ENCODE data around the gene PSAPL1. TPM values are rescaled to one million over a fixed set of nuclear protein-coding genes. Genes with fewer than 3 reads are reported as not detected.

Gene PSAPL1
- total RNA-seq, 1 experiment from 2014 or later, result 14.3 TPM

DNA sequence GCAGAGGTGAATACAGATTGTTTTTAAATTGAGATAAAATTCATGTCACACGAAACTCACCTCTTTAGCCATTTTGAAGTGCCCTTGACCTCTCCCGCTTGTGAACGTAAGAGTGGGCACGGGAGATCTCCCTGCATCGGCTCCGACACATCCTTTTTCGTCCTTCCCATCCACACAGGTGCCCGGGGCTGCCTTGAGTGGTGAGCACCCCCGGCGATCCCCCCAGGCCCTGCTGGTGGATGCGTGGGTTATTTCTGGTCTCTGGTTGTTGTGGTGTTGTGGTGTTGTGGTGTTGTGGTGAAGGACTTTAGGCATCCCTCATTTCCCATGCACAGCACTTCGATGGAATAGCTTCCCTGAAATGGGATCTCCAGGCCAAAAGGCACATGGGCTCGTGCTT, 46.1 kb downstream of the PSAPL1 start:
- no peak overlapping the region for H3K4me3 Mint-ChIP-seq (ENCODE audit: unreplicated experiment)
- H3K4me1 Mint-ChIP-seq (ENCODE audit: low read depth, unreplicated experiment), result no peaks in the 10 kb centered on the region
- no TSS peak for BruUV-seq (replicated peaks)
- H3K4me3 ChIP-seq (ENCODE audit: low read depth, low read length), result no peak overlapping the region
- no peak for DNase-seq
- no peaks in the 10 kb centered on the region for H3K9me3 ChIP-seq
- no peaks in the 10 kb centered on the region for H3K4me1 ChIP-seq
- peaks cover 11% of the 10 kb centered on the region for H3K36me3 Mint-ChIP-seq (ENCODE audit: insufficient read depth, unreplicated experiment)
- H3K27me3 Mint-ChIP-seq (ENCODE audit: insufficient read depth, unreplicated experiment), result no peaks in the 10 kb centered on the region
- ChIA-PET POLR2A (no interaction called here), CTCF (no interaction called here)
- H3K27ac Mint-ChIP-seq (ENCODE audit: unreplicated experiment), result no peak overlapping the region
- TF ChIP-seq, protein P1, sequence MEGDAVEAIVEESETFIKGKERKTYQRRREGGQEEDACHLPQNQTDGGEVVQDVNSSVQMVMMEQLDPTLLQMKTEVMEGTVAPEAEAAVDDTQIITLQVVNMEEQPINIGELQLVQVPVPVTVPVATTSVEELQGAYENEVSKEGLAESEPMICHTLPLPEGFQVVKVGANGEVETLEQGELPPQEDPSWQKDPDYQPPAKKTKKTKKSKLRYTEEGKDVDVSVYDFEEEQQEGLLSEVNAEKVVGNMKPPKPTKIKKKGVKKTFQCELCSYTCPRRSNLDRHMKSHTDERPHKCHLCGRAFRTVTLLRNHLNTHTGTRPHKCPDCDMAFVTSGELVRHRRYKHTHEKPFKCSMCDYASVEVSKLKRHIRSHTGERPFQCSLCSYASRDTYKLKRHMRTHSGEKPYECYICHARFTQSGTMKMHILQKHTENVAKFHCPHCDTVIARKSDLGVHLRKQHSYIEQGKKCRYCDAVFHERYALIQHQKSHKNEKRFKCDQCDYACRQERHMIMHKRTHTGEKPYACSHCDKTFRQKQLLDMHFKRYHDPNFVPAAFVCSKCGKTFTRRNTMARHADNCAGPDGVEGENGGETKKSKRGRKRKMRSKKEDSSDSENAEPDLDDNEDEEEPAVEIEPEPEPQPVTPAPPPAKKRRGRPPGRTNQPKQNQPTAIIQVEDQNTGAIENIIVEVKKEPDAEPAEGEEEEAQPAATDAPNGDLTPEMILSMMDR (IDR thresholded peaks at IDR 0.05; ENCODE audit: insufficient read depth in 1 of 2, low read depth in 1 of 2, low read length in 1 of 2, severe bottlenecking in 1 of 2, unreplicated experiment in 1 of 2), result no peak
- intact Hi-C loops (cut with micrococcal nuclease; ENCODE audit: unreplicated experiment), result no loop called here
- H3K9me3 Mint-ChIP-seq (ENCODE audit: unreplicated experiment), result no peaks in the 10 kb centered on the region
- no peaks in the 10 kb centered on the region for H3K36me3 ChIP-seq (ENCODE audit: control insufficient read depth, insufficient read depth, low read length)
- H3K27me3 ChIP-seq (replicated peaks; ENCODE audit: control insufficient read depth, insufficient read depth, low read length), result no peaks in the 10 kb centered on the region

DNA sequence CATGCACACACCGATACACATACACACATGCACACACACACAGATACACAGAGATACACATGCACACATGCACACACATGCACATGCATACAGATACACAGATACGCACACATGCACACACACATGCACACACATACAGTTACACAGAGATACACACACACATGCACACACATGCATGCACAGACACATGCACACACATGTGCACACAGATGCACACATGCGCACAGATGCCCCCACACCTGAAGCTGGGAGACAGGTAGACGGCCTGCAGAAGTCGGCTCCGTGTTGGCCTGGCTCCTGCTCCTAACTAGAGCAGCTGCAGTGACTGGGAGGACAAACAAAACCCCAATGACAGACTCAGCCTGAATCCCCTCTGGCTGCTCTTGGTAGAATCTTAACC, 46.8 kb downstream of the PSAPL1 start:
- H3K4me3 Mint-ChIP-seq (ENCODE audit: unreplicated experiment), result no peak overlapping the region

DNA sequence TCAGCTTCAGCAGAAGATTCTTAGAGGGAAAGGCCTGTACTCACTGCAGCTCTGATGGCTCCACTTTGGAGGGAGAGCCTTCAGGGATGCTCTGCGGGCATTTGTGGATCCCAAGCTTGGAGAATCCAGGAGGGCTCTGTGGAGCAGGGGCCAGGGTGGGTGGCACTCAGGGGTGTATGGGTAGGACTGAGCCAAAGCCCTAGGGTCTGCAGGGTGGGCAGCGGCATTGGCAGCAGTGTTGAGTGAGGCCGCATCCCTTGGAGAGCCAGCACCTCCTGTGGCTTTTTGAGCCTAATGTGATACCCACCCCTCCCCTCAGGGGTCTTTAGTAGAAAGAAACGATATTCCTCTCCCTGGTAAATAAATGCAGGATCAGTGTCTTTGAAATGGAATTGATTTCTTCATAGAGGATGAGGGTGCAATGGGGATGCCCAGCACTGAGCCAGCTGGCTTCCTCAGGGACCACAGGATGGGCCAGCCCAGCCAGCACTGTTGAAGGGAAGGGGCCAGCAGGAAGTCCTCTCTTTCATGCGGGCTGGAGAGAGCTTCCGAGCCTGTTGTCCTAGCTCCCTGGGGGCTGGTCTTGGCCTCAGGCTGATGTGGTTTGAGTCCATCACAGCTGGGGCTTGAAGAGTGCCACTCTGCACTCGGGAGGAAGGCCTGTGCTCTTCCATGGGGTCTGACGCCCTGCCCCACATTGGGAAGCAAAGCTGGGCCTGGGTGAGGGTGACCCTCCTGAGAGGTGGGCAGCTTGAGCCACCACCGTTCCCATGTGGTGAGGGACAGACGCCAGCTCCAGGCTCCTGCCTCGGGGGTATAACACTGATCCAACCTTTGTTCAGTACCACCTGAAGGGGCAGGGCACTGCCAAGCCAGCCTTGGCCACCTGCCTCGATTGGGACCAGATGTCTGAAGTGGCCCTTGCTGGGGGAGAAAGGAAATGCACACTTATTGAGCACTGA, 49.5 kb downstream of the PSAPL1 start:
- no peak overlapping the region for H3K27ac Mint-ChIP-seq (ENCODE audit: unreplicated experiment)

More for the DNA sequence above, 46.8 kb downstream of the PSAPL1 start:
- H3K4me3 ChIP-seq (ENCODE audit: low read depth, low read length), result no peak overlapping the region
- ChIA-PET POLR2A (no interaction called here), CTCF (no interaction called here)
- Mint-ChIP-seq H3K36me3 (ENCODE audit: insufficient read depth, unreplicated experiment) (peaks cover 11% of the 10 kb centered on the region), H3K27ac (ENCODE audit: unreplicated experiment) (no peak overlapping the region), H3K4me1 (ENCODE audit: low read depth, unreplicated experiment) (no peaks in the 10 kb centered on the region), H3K27me3 (ENCODE audit: insufficient read depth, unreplicated experiment) (no peaks in the 10 kb centered on the region), H3K9me3 (ENCODE audit: unreplicated experiment) (no peaks in the 10 kb centered on the region)
- H3K27me3 ChIP-seq (replicated peaks; ENCODE audit: control insufficient read depth, insufficient read depth, low read length), result no peaks in the 10 kb centered on the region
- TF ChIP-seq, protein P1 (IDR thresholded peaks at IDR 0.05; ENCODE audit: insufficient read depth in 1 of 2, low read depth in 1 of 2, low read length in 1 of 2, severe bottlenecking in 1 of 2, unreplicated experiment in 1 of 2), result no peak
- no peaks in the 10 kb centered on the region for H3K4me1 ChIP-seq
- H3K9me3 ChIP-seq, result no peaks in the 10 kb centered on the region
- H3K36me3 ChIP-seq (ENCODE audit: control insufficient read depth, insufficient read depth, low read length), result no peaks in the 10 kb centered on the region
- no TSS peak for BruUV-seq (replicated peaks)
- DNase-seq, result no peak
- intact Hi-C loops (cut with micrococcal nuclease; ENCODE audit: unreplicated experiment), result no loop called here

More for the DNA sequence above, 49.5 kb downstream of the PSAPL1 start:
- Mint-ChIP-seq H3K4me1 (ENCODE audit: low read depth, unreplicated experiment) (no peaks in the 10 kb centered on the region), H3K27me3 (ENCODE audit: insufficient read depth, unreplicated experiment) (no peaks in the 10 kb centered on the region), H3K9me3 (ENCODE audit: unreplicated experiment) (no peaks in the 10 kb centered on the region), H3K36me3 (ENCODE audit: insufficient read depth, unreplicated experiment) (peaks cover 11% of the 10 kb centered on the region), H3K4me3 (ENCODE audit: unreplicated experiment) (no peak overlapping the region)
- ChIA-PET POLR2A (no interaction called here), CTCF (interaction anchor here (0.5 kb wide), 1 partner anchor 760 kb away, joined by 3 read pairs; no protein-coding TSS in a partner anchor)
- no peaks in the 10 kb centered on the region for H3K9me3 ChIP-seq
- no peak overlapping the region for H3K4me3 ChIP-seq (ENCODE audit: low read depth, low read length)
- BruUV-seq (replicated peaks), result no TSS peak
- H3K36me3 ChIP-seq (ENCODE audit: control insufficient read depth, insufficient read depth, low read length), result no peaks in the 10 kb centered on the region
- H3K27me3 ChIP-seq (replicated peaks; ENCODE audit: control insufficient read depth, insufficient read depth, low read length), result no peaks in the 10 kb centered on the region
- intact Hi-C loops (cut with micrococcal nuclease; ENCODE audit: unreplicated experiment), result no loop called here
- TF ChIP-seq, protein P1 (IDR thresholded peaks at IDR 0.05; ENCODE audit: insufficient read depth in 1 of 2, low read depth in 1 of 2, low read length in 1 of 2, severe bottlenecking in 1 of 2, unreplicated experiment in 1 of 2), result no peak
- no peaks in the 10 kb centered on the region for H3K4me1 ChIP-seq
- DNase-seq, result no peak

All from Caco-2 (cell line).